HEK293 (cell line): ENCODE measurements around the gene BLMH.
A peak's percentile ranks its signal among the peaks of the same experiment; 100 is the strongest.

Experiments used
- BCL11B ChIP-seq: fragments of 450-650 bp; formaldehyde crosslinking; IDR thresholded peaks from 2 replicates; pipeline ENCODE4 v1.5.1; 2016; ENCODE audit warnings: low read depth, missing biosample characterization, missing genetic modification characterization
- GLIS2 ChIP-seq: fragments of 450-650 bp; formaldehyde crosslinking; IDR thresholded peaks from 2 replicates; pipeline ENCODE4 v1.5.1; 2016; ENCODE audit warnings: missing biosample characterization, missing genetic modification characterization
- KLF7 ChIP-seq: fragments of 450-650 bp; formaldehyde crosslinking; IDR thresholded peaks from 2 replicates; pipeline ENCODE4 v1.5.1; 2016; ENCODE audit warnings: missing biosample characterization, missing genetic modification characterization, borderline replicate concordance
- KLF9 ChIP-seq: fragments of 450-650 bp; formaldehyde crosslinking; IDR thresholded peaks from 2 replicates; pipeline ENCODE4 v1.5.1; 2016; ENCODE audit warnings: missing biosample characterization, missing genetic modification characterization, low read depth
- PRDM10 ChIP-seq: fragments of 450-650 bp; formaldehyde crosslinking; IDR thresholded peaks from 2 replicates; pipeline ENCODE4 v1.5.1; 2016; ENCODE audit warnings: missing biosample characterization, missing genetic modification characterization
- SP2 ChIP-seq: fragments of 450-650 bp; formaldehyde crosslinking; IDR thresholded peaks from 2 replicates; pipeline ENCODE4 v1.5.1; 2016; ENCODE audit warnings: missing biosample characterization, missing genetic modification characterization
- SP3 ChIP-seq: fragments of 450-650 bp; formaldehyde crosslinking; IDR thresholded peaks from 2 replicates; pipeline ENCODE4 v1.5.1; 2016; ENCODE audit warnings: missing biosample characterization, missing genetic modification characterization
- SP7 ChIP-seq: fragments of 450-650 bp; formaldehyde crosslinking; IDR thresholded peaks from 2 replicates; pipeline ENCODE4 v1.5.1; 2016; ENCODE audit warnings: missing biosample characterization, missing genetic modification characterization
- ZBTB20 ChIP-seq: fragments of 450-650 bp; formaldehyde crosslinking; IDR thresholded peaks from 2 replicates; pipeline ENCODE4 v1.5.1; 2016; ENCODE audit warnings: missing biosample characterization, missing genetic modification characterization
- ZBTB44 ChIP-seq: fragments of 450-650 bp; IDR thresholded peaks from 2 replicates; pipeline ENCODE4 v1.5.1; 2018; ENCODE audit warnings: missing biosample characterization, mild to moderate bottlenecking, missing genetic modification characterization
- ZNF10 ChIP-seq: fragments of 450-650 bp; formaldehyde crosslinking; IDR thresholded peaks from 2 replicates; pipeline ENCODE4 v1.5.1; 2017; ENCODE audit warnings: missing biosample characterization, missing genetic modification characterization
- ZNF121 ChIP-seq: fragments of 450-650 bp; formaldehyde crosslinking; IDR thresholded peaks from 2 replicates; pipeline ENCODE4 v1.5.1; 2016; ENCODE audit warnings: missing biosample characterization, missing genetic modification characterization
- ZNF2 ChIP-seq: fragments of 450-650 bp; formaldehyde crosslinking; IDR thresholded peaks from 2 replicates; pipeline ENCODE4 v1.5.1; 2016; ENCODE audit warnings: missing biosample characterization, missing genetic modification characterization
- ZNF214 ChIP-seq: fragments of 450-650 bp; formaldehyde crosslinking; IDR thresholded peaks from 2 replicates; pipeline ENCODE4 v1.5.1; 2017; ENCODE audit warnings: missing biosample characterization, mild to moderate bottlenecking, missing genetic modification characterization, borderline replicate concordance
- ZNF335 ChIP-seq: fragments of 450-650 bp; formaldehyde crosslinking; conservative IDR thresholded peaks from 2 replicates; pipeline ENCODE4 v1.5.1; 2016; ENCODE audit warnings: missing biosample characterization, missing genetic modification characterization
- ZNF341 ChIP-seq: fragments of 450-650 bp; formaldehyde crosslinking; IDR thresholded peaks from 2 replicates; pipeline ENCODE4; 2016; ENCODE audit warnings: low read depth, missing biosample characterization, missing genetic modification characterization
- ZNF354C ChIP-seq: fragments of 450-650 bp; formaldehyde crosslinking; IDR thresholded peaks from 2 replicates; pipeline ENCODE4 v1.5.1; 2016; ENCODE audit warnings: missing biosample characterization, missing genetic modification characterization, low read depth, borderline replicate concordance
- ZNF37A ChIP-seq: fragments of 450-650 bp; IDR thresholded peaks from 2 replicates; pipeline ENCODE4 v1.5.1; 2018; ENCODE audit warnings: missing biosample characterization, missing genetic modification characterization
- ZNF423 ChIP-seq: fragments of 450-650 bp; formaldehyde crosslinking; IDR thresholded peaks from 2 replicates; pipeline ENCODE4 v1.5.1; 2016; ENCODE audit warnings: missing biosample characterization, missing genetic modification characterization
- ZNF433 ChIP-seq: fragments of 450-650 bp; formaldehyde crosslinking; IDR thresholded peaks from 2 replicates; pipeline ENCODE4 v1.5.1; 2016; ENCODE audit warnings: missing biosample characterization, missing genetic modification characterization, low read depth
- ZNF561 ChIP-seq: fragments of 450-650 bp; IDR thresholded peaks from 2 replicates; pipeline ENCODE4 v1.5.1; 2018; ENCODE audit warnings: missing biosample characterization, missing genetic modification characterization, borderline replicate concordance
- ZNF585B ChIP-seq: fragments of 450-650 bp; formaldehyde crosslinking; IDR thresholded peaks from 2 replicates; pipeline ENCODE4 v1.5.1; 2016; ENCODE audit warnings: missing biosample characterization, missing genetic modification characterization
- ZNF596 ChIP-seq: fragments of 450-650 bp; IDR thresholded peaks from 2 replicates; pipeline ENCODE4 v1.5.0; 2018; ENCODE audit warnings: missing biosample characterization, mild to moderate bottlenecking, missing genetic modification characterization, moderate library complexity
- ZNF677 ChIP-seq: fragments of 450-650 bp; IDR thresholded peaks from 2 replicates; pipeline ENCODE4 v1.5.0; 2018; ENCODE audit warnings: missing biosample characterization, mild to moderate bottlenecking, missing genetic modification characterization, moderate library complexity
- ZNF777 ChIP-seq: fragments of 450-650 bp; formaldehyde crosslinking; IDR thresholded peaks from 2 replicates; pipeline ENCODE4 v1.5.1; 2017; ENCODE audit warnings: missing biosample characterization, missing genetic modification characterization, borderline replicate concordance
- TF ChIP-seq, protein P1 (sequence below): fragments of 450-650 bp; formaldehyde crosslinking; IDR thresholded peaks from 2 replicates; pipeline ENCODE4 v1.5.1; 2016; ENCODE audit warnings: missing biosample characterization, missing genetic modification characterization
- TF ChIP-seq, protein P2 (sequence below): fragments of 450-650 bp; formaldehyde crosslinking; conservative IDR thresholded peaks from 2 replicates; pipeline ENCODE4 v1.5.1; 2016; ENCODE audit warnings: low read depth, missing biosample characterization, missing genetic modification characterization
- TF ChIP-seq, protein P3 (sequence below): fragments of 450-650 bp; formaldehyde crosslinking; IDR thresholded peaks from 2 replicates; pipeline ENCODE4; 2016; ENCODE audit warnings: missing biosample characterization, missing genetic modification characterization

BLMH gene

GRCh38 chr17:30291543-30292285 lies at the start of gene BLMH (continued):
- TF ChIP-seq, protein P1, sequence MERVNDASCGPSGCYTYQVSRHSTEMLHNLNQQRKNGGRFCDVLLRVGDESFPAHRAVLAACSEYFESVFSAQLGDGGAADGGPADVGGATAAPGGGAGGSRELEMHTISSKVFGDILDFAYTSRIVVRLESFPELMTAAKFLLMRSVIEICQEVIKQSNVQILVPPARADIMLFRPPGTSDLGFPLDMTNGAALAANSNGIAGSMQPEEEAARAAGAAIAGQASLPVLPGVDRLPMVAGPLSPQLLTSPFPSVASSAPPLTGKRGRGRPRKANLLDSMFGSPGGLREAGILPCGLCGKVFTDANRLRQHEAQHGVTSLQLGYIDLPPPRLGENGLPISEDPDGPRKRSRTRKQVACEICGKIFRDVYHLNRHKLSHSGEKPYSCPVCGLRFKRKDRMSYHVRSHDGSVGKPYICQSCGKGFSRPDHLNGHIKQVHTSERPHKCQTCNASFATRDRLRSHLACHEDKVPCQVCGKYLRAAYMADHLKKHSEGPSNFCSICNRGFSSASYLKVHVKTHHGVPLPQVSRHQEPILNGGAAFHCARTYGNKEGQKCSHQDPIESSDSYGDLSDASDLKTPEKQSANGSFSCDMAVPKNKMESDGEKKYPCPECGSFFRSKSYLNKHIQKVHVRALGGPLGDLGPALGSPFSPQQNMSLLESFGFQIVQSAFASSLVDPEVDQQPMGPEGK = peak; percentile 55
- no peak for TF ChIP-seq ZNF2 (tag by site-specific recombination)
- TF ChIP-seq ZNF585B (tag by site-specific recombination) = no peak
- peak; percentile 50 for TF ChIP-seq SP3
- no peak for TF ChIP-seq ZNF433 (tag by site-specific recombination)
- TF ChIP-seq ZNF354C (tag by site-specific recombination) = no peak
- TF ChIP-seq ZNF341 (tag by site-specific recombination) = no peak
- TF ChIP-seq ZBTB20 = peak; percentile 63
- TF ChIP-seq, protein P2, sequence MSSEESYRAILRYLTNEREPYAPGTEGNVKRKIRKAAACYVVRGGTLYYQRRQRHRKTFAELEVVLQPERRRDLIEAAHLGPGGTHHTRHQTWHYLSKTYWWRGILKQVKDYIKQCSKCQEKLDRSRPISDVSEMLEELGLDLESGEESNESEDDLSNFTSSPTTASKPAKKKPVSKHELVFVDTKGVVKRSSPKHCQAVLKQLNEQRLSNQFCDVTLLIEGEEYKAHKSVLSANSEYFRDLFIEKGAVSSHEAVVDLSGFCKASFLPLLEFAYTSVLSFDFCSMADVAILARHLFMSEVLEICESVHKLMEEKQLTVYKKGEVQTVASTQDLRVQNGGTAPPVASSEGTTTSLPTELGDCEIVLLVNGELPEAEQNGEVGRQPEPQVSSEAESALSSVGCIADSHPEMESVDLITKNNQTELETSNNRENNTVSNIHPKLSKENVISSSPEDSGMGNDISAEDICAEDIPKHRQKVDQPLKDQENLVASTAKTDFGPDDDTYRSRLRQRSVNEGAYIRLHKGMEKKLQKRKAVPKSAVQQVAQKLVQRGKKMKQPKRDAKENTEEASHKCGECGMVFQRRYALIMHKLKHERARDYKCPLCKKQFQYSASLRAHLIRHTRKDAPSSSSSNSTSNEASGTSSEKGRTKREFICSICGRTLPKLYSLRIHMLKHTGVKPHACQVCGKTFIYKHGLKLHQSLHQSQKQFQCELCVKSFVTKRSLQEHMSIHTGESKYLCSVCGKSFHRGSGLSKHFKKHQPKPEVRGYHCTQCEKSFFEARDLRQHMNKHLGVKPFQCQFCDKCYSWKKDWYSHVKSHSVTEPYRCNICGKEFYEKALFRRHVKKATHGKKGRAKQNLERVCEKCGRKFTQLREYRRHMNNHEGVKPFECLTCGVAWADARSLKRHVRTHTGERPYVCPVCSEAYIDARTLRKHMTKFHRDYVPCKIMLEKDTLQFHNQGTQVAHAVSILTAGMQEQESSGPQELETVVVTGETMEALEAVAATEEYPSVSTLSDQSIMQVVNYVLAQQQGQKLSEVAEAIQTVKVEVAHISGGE (tag by site-specific recombination) = peak; percentile 61
- TF ChIP-seq ZNF423 (tag by site-specific recombination) = peak; percentile 56; the same call in 1 of the 2 replicates
- TF ChIP-seq SP7 (tag by site-specific recombination) = peak; percentile 24; the same call in 1 of the 2 replicates
- TF ChIP-seq, protein P3, sequence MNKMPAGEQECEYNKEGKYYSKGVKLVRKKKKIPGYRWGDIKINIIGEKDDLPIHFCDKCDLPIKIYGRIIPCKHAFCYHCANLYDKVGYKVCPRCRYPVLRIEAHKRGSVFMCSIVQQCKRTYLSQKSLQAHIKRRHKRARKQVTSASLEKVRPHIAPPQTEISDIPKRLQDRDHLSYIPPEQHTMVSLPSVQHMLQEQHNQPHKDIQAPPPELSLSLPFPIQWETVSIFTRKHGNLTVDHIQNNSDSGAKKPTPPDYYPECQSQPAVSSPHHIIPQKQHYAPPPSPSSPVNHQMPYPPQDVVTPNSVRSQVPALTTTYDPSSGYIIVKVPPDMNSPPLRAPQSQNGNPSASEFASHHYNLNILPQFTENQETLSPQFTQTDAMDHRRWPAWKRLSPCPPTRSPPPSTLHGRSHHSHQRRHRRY (tag by site-specific recombination) = no peak
- TF ChIP-seq ZNF677 (tag by site-specific recombination) = no peak; the same call in 1 of the 2 replicates
- peak; percentile 55 for TF ChIP-seq PRDM10 (tag by site-specific recombination)
- TF ChIP-seq ZNF10 (tag by site-specific recombination) = no peak
- no peak for TF ChIP-seq ZNF37A (tag by site-specific recombination)
- TF ChIP-seq BCL11B = no peak
- TF ChIP-seq ZNF561 (tag by site-specific recombination) = peak; percentile 72; the same call in 1 of the 2 replicates
- no peak for TF ChIP-seq ZNF214 (tag by site-specific recombination)
- TF ChIP-seq KLF7 (tag by site-specific recombination) = no peak
- peak; percentile 85 for TF ChIP-seq ZNF335 (tag by site-specific recombination)
- peak; percentile 63; the same call in 1 of the 2 replicates for TF ChIP-seq ZBTB44 (tag by site-specific recombination)
- TF ChIP-seq KLF9 (tag by site-specific recombination) = 0 out of 2 replicates have a peak, but pooled peaks have one; percentile 16
- no peak for TF ChIP-seq SP2
- no peak for TF ChIP-seq ZNF121 (tag by site-specific recombination)
- TF ChIP-seq GLIS2 (tag by site-specific recombination) = peak; percentile 71
- peak; percentile 65; the same call in 1 of the 2 replicates for TF ChIP-seq ZNF777 (tag by site-specific recombination)
- peak; percentile 46; the same call in 1 of the 2 replicates for TF ChIP-seq ZNF596 (tag by site-specific recombination)
